HEK293 (cell line): ENCODE results near the gene C4orf36.

ENCODE experiments used
- CTCF ChIA-PET: fragments of 350-600 bp; formaldehyde crosslinking; extraction: SDS; loops from one replicate; lab custom pipeline; 2021; ENCODE audit warnings: antibody characterized with exemption; lab: Yijun Ruan, JAX
- POLR2A ChIA-PET: fragments of 300-600 bp; formaldehyde crosslinking; extraction: SDS; loops from one replicate; lab custom pipeline; 2020; ENCODE audit warnings: antibody characterized with exemption, inconsistent platforms; lab: Yijun Ruan, JAX
- H3K27ac ChIP-seq: fragments of 200-500 bp; sonication (Bioruptor generic); 2 replicates; pipeline ENCODE4 v1.5.1; 2014; ENCODE audit warnings: low read depth, low read length, control low read depth, inconsistent platforms; ENCODE audit errors: extremely low read depth
- H3K36me3 ChIP-seq, 2 experiments: fragments of 200-500 bp in 1 of 2; sonication (Bioruptor generic) in 1 of 2; 1 replicate in 1 of 2; 2 replicates in 1 of 2; pipeline ENCODE4 v1.5.1; 2014 to 2017; ENCODE audit warnings: inconsistent platforms in 2 of 2, low read length in 2 of 2; ENCODE audit not compliant: control insufficient read depth in 2 of 2, insufficient read depth in 1 of 2
- H3K4me1 ChIP-seq: fragments of 200-500 bp; sonication (Bioruptor generic); 2 replicates; pipeline ENCODE4 v1.5.1; 2014; ENCODE audit warnings: mild to moderate bottlenecking, low read length, inconsistent platforms; ENCODE audit not compliant: control insufficient read depth, insufficient read depth
- H3K4me3 ChIP-seq: 2 replicates; pipeline ENCODE4 v1.5.1; 2011; ENCODE audit warnings: low read depth, mild to moderate bottlenecking, control low read depth, low read length, moderate library complexity
- H3K9me3 ChIP-seq: fragments of 200-500 bp; sonication (Bioruptor generic); 2 replicates; pipeline ENCODE4 v1.5.1; 2014; ENCODE audit warnings: low read depth, low read length, inconsistent platforms; ENCODE audit not compliant: control insufficient read depth, insufficient read depth
- BCL11A ChIP-seq: fragments of 450-650 bp; formaldehyde crosslinking; IDR thresholded peaks from 2 replicates; pipeline ENCODE4 v1.5.1; 2016; ENCODE audit warnings: low read depth, missing biosample characterization, missing genetic modification characterization
- BCL6B ChIP-seq: fragments of 450-650 bp; formaldehyde crosslinking; IDR thresholded peaks from 2 replicates; pipeline ENCODE4 v1.5.1; 2017; ENCODE audit warnings: missing biosample characterization, missing genetic modification characterization
- HOXC10 ChIP-seq: sonication (generic); formaldehyde crosslinking; IDR thresholded peaks from 2 replicates; pipeline ENCODE4 v1.8.1; 2023; ENCODE audit warnings: mild to moderate bottlenecking, missing genetic modification reagents
- HOXD13 ChIP-seq: sonication (generic); formaldehyde crosslinking; IDR thresholded peaks from 2 replicates; pipeline ENCODE4 v1.8.0; 2022; ENCODE audit warnings: missing genetic modification reagents, borderline replicate concordance
- KLF16 ChIP-seq: fragments of 450-650 bp; formaldehyde crosslinking; IDR thresholded peaks from 2 replicates; pipeline ENCODE4 v1.5.1; 2017; ENCODE audit warnings: missing biosample characterization, missing genetic modification characterization
- YY2 ChIP-seq: fragments of 450-650 bp; formaldehyde crosslinking; IDR thresholded peaks from 2 replicates; pipeline ENCODE4 v1.5.1; 2016; ENCODE audit warnings: missing biosample characterization, missing genetic modification characterization
- ZBTB7A ChIP-seq: fragments of 450-650 bp; formaldehyde crosslinking; IDR thresholded peaks from 2 replicates; pipeline ENCODE4 v1.5.1; 2016; ENCODE audit warnings: low read depth, missing biosample characterization, missing genetic modification characterization
- ZNF10 ChIP-seq: fragments of 450-650 bp; formaldehyde crosslinking; IDR thresholded peaks from 2 replicates; pipeline ENCODE4 v1.5.1; 2017; ENCODE audit warnings: missing biosample characterization, missing genetic modification characterization
- ZNF114 ChIP-seq: fragments of 450-650 bp; formaldehyde crosslinking; IDR thresholded peaks from 2 replicates; pipeline ENCODE4 v1.5.0; 2017; ENCODE audit warnings: missing biosample characterization, missing genetic modification characterization
- ZNF138 ChIP-seq: fragments of 450-650 bp; formaldehyde crosslinking; IDR thresholded peaks from 2 replicates; pipeline ENCODE4 v1.5.1; 2016; ENCODE audit warnings: missing biosample characterization, missing genetic modification characterization, borderline replicate concordance
- ZNF2 ChIP-seq: fragments of 450-650 bp; formaldehyde crosslinking; IDR thresholded peaks from 2 replicates; pipeline ENCODE4 v1.5.1; 2016; ENCODE audit warnings: missing biosample characterization, missing genetic modification characterization
- ZNF214 ChIP-seq: fragments of 450-650 bp; formaldehyde crosslinking; IDR thresholded peaks from 2 replicates; pipeline ENCODE4 v1.5.1; 2017; ENCODE audit warnings: missing biosample characterization, mild to moderate bottlenecking, missing genetic modification characterization, borderline replicate concordance
- ZNF488 ChIP-seq: fragments of 450-650 bp; formaldehyde crosslinking; IDR thresholded peaks from 2 replicates; pipeline ENCODE4 v1.5.1; 2016; ENCODE audit warnings: missing biosample characterization, missing genetic modification characterization
- ZNF510 ChIP-seq: fragments of 450-650 bp; formaldehyde crosslinking; IDR thresholded peaks from 2 replicates; pipeline ENCODE4 v1.5.1; 2018; ENCODE audit warnings: mild to moderate bottlenecking, missing genetic modification characterization, missing biosample characterization; ENCODE audit not compliant: insufficient replicate concordance
- ZNF548 ChIP-seq: fragments of 450-650 bp; formaldehyde crosslinking; IDR thresholded peaks from 2 replicates; pipeline ENCODE4 v1.5.1; 2016; ENCODE audit warnings: missing biosample characterization, missing genetic modification characterization
- ZNF585B ChIP-seq: fragments of 450-650 bp; formaldehyde crosslinking; IDR thresholded peaks from 2 replicates; pipeline ENCODE4 v1.5.1; 2016; ENCODE audit warnings: missing biosample characterization, missing genetic modification characterization
- ZNF621 ChIP-seq: fragments of 450-650 bp; formaldehyde crosslinking; IDR thresholded peaks from 2 replicates; pipeline ENCODE4 v1.5.1; 2017; ENCODE audit warnings: missing biosample characterization, missing genetic modification characterization
- ZNF639 ChIP-seq: fragments of 450-650 bp; formaldehyde crosslinking; IDR thresholded peaks from 2 replicates; pipeline ENCODE4 v1.5.1; 2016; ENCODE audit warnings: missing biosample characterization, missing genetic modification characterization
- ZNF645 ChIP-seq: fragments of 450-650 bp; formaldehyde crosslinking; IDR thresholded peaks from 2 replicates; pipeline ENCODE4; 2016; ENCODE audit warnings: missing biosample characterization, missing genetic modification characterization
- ZNF654 ChIP-seq: fragments of 450-650 bp; formaldehyde crosslinking; IDR thresholded peaks from 2 replicates; pipeline ENCODE4 v1.5.1; 2016; ENCODE audit warnings: low read depth, missing biosample characterization, missing genetic modification characterization
- ZNF792 ChIP-seq: fragments of 450-650 bp; formaldehyde crosslinking; IDR thresholded peaks from 2 replicates; pipeline ENCODE4 v1.5.1; 2016; ENCODE audit warnings: missing biosample characterization, missing genetic modification characterization

C4orf36 gene

GRCh38 chr4:86847571-86847970, 44.7 kb downstream of the C4orf36 start:
- Histone ChIP-seq H3K4me1 (no peaks in the 10 kb centered on the region), H3K27ac (no peak overlapping the region), H3K4me3 (no peak overlapping the region), H3K9me3 (no peaks in the 10 kb centered on the region), H3K36me3 (no peaks in the 10 kb centered on the region)
- ChIA-PET CTCF (interaction anchor here (1.0 kb wide), 1 partner anchor 16 kb away, joined by 5 read pairs; no protein-coding TSS in a partner anchor), POLR2A (no interaction called here)
- TF ChIP-seq ZNF10 (tag by site-specific recombination): no peak
- no peak for TF ChIP-seq ZNF585B
- TF ChIP-seq ZNF488: no peak
- no peak for TF ChIP-seq ZNF138
- no peak for TF ChIP-seq HOXC10 (CRISPR knock-in tag)
- no peak for TF ChIP-seq ZNF654 (tag by site-specific recombination)
- TF ChIP-seq ZNF548 (tag by site-specific recombination): no peak
- TF ChIP-seq ZNF645 (tag by site-specific recombination): no peak
- TF ChIP-seq ZBTB7A (tag by site-specific recombination): no peak
- no peak for TF ChIP-seq KLF16 (tag by site-specific recombination)
- no peak for TF ChIP-seq ZNF621 (tag by site-specific recombination)
- TF ChIP-seq ZNF639 (tag by site-specific recombination): no peak
- TF ChIP-seq ZNF2 (tag by site-specific recombination): no peak
- no peak for TF ChIP-seq ZNF214

- Histone ChIP-seq H3K4me3 (no peak overlapping the region), H3K36me3 (no peaks in the 10 kb centered on the region), H3K27ac (no peak overlapping the region), H3K9me3 (no peaks in the 10 kb centered on the region), H3K4me1 (no peaks in the 10 kb centered on the region)
- TF ChIP-seq BCL11A (tag by site-specific recombination): no peak
- no peak for TF ChIP-seq ZNF792
- no peak for TF ChIP-seq BCL6B (tag by site-specific recombination)
- TF ChIP-seq YY2 (tag by site-specific recombination): no peak
- TF ChIP-seq ZNF114 (tag by site-specific recombination): no peak
- TF ChIP-seq HOXD13 (CRISPR knock-in tag): no peak
- no peak for TF ChIP-seq ZNF510 (tag by site-specific recombination)
- CTCF ChIA-PET: no interaction called here
- POLR2A ChIA-PET: no interaction called here
Measured at GRCh38 chr4:86846921-86847320, 45.3 kb downstream of the C4orf36 start.
